Measurements from ENCODE around the gene PLPP4. TPM values are rescaled to one million over a fixed set of nuclear protein-coding genes. Genes with fewer than 3 reads are reported as not detected.
A peak's percentile ranks its signal among the peaks of the same experiment; 100 is the strongest.

The PLPP4 gene
- polyA plus RNA-seq, 1 of the 3 experiments (the other 2 are of a cell fraction) = 27.9 TPM

DNA sequence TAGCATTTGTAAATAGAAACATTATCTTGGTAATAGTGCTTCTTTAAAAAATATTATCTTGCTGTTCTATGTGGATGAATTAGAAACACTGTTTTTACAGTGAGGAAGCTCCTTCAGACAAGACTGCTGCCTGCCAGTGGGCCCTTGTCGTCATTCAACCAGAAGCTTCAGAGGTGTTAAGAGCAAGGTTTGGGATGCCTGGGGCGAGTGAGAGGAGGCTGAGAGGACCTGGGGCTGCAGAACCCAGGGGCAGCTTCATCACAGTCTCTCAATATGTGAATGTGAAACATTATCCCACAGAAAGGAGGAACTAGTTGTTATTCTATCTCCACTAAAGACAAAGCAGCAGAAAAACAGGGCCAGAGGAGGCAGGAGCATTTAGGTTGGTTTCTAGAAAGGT is 8.1 kb downstream of the PLPP4 start:
- H3K4me3 ChIP-seq (ENCODE audit: low read depth in 2 of 2, low read length in 1 of 2) = no peak overlapping the region
- no peak for DNase-seq
- H3K27me3 ChIP-seq (ENCODE audit: insufficient read depth) = no peaks in the 10 kb centered on the region
- ChIA-PET POLR2A (no interaction called here), CTCF (interaction anchor here (0.7 to 2.3 kb wide), 2 partner anchors 15 to 30 kb away, joined by 3 to 5 read pairs; no protein-coding TSS in a partner anchor)
- no peaks in the 10 kb centered on the region for H4K20me1 ChIP-seq (ENCODE audit: insufficient read depth)
- peaks cover 8 to 10% of the 10 kb centered on the region in 2 experiments; a peak in 2 of 4 replicates for H3K4me1 ChIP-seq (ENCODE audit: control insufficient read depth in 1 of 2, insufficient read depth in 2 of 2, low read depth in 1 of 2, low read length in 1 of 2)
- peak overlapping the region; percentile 3; the same call in 1 of the 2 replicates for H3K9ac ChIP-seq
- H3K36me3 ChIP-seq (replicated peaks in 1 of 2; ENCODE audit: control insufficient read depth in 1 of 2, insufficient read depth in 2 of 2, low read length in 1 of 2) = peaks cover 0 to 17% of the 10 kb centered on the region in 2 experiments
- TF ChIP-seq FOXJ3 (CRISPR knock-in tag; IDR thresholded peaks at IDR 0.05) (no peak), GATA2 (CRISPR knock-in tag; IDR thresholded peaks at IDR 0.05) (no peak), POLR2AphosphoS5 (IDR thresholded peaks at IDR 0.05; ENCODE audit: low read depth, low read length) (no peak), RXRA (IDR thresholded peaks at IDR 0.05; ENCODE audit: borderline replicate concordance, low read depth) (no peak), TEAD4 (IDR thresholded peaks at IDR 0.05; ENCODE audit: borderline replicate concordance, insufficient read depth) (no peak), RCOR1 (IDR thresholded peaks at IDR 0.05; ENCODE audit: low read length) (no peak), YY1 (IDR thresholded peaks at IDR 0.05; ENCODE audit: low read depth) (no peak), GABPA (IDR thresholded peaks at IDR 0.05; ENCODE audit: low read depth) (no peak), CHD2 (IDR thresholded peaks at IDR 0.05; ENCODE audit: low read length, partially characterized antibody) (no peak), EP300 (IDR thresholded peaks at IDR 0.05; ENCODE audit: borderline replicate concordance in 1 of 2, low read depth in 1 of 2, low read length in 1 of 2) (no peak), SMC3 (IDR thresholded peaks at IDR 0.05; ENCODE audit: low read depth, low read length) (no peak), FOXM1 (IDR thresholded peaks at IDR 0.05; ENCODE audit: low read depth) (no peak), RFX5 (IDR thresholded peaks at IDR 0.05; ENCODE audit: low read length) (no peak), FOSL2 (IDR thresholded peaks at IDR 0.05; ENCODE audit: borderline replicate concordance, low read depth) (no peak), MEF2A (IDR thresholded peaks at IDR 0.05; ENCODE audit: borderline replicate concordance, low read depth) (no peak), MXI1 (IDR thresholded peaks at IDR 0.05; ENCODE audit: low read depth, low read length) (no peak)
- TF ChIP-seq, protein P1, sequence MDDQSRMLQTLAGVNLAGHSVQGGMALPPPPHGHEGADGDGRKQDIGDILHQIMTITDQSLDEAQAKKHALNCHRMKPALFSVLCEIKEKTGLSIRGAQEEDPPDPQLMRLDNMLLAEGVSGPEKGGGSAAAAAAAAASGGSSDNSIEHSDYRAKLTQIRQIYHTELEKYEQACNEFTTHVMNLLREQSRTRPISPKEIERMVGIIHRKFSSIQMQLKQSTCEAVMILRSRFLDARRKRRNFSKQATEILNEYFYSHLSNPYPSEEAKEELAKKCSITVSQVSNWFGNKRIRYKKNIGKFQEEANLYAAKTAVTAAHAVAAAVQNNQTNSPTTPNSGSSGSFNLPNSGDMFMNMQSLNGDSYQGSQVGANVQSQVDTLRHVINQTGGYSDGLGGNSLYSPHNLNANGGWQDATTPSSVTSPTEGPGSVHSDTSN (IDR thresholded peaks at IDR 0.05) = no peak
- peaks cover 22% of the 10 kb centered on the region for H3F3A ChIP-seq (replicated peaks; ENCODE audit: insufficient read depth)
- H3K9me2 ChIP-seq = no peaks in the 10 kb centered on the region
- H2AFZ ChIP-seq (ENCODE audit: low read depth) = no peak overlapping the region
- 84% methylated on average over 2 of the region's 2 CpGs for WGBS (ENCODE audit: low lambda C conversion rate)
- H3K9me3 ChIP-seq = no peaks in the 10 kb centered on the region
- peak overlapping the region in 1 of 2 experiments; percentile 44; a peak in 2 of 4 replicates for H3K27ac ChIP-seq (ENCODE audit: low read depth in 2 of 2, low read length in 1 of 2)
- H3K79me2 ChIP-seq (ENCODE audit: insufficient read depth) = peaks cover 70% of the 10 kb centered on the region
- no peak overlapping the region for H3K4me2 ChIP-seq

DNA sequence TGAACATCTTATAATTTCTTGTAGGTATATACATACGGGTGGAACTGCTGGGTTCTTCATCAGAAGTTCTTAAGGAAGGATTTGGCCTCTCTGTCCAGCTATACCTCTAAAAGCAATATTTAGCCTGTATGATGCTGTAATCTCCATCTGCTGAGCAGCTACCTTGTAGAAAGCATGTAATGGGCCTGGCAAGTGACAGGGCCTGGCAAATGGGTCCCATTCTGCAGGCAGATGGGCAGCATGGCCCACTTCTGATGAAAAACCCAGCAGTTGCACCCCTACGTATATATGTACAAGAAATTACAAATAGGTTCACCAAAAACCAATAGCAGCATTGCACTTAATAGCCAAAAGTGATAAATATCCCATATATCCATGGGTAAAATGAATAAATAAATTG is 9.0 kb downstream of the PLPP4 start:
- no peak overlapping the region for H2AFZ ChIP-seq (ENCODE audit: low read depth)
- CTCF ChIA-PET = no interaction called here
- no peak overlapping the region for H3K9ac ChIP-seq
- H3K9me2 ChIP-seq = no peaks in the 10 kb centered on the region
- H3K79me2 ChIP-seq (ENCODE audit: insufficient read depth) = peaks cover 78% of the 10 kb centered on the region
- H3K27ac ChIP-seq (ENCODE audit: low read depth in 2 of 2, low read length in 1 of 2) = no peak overlapping the region
- H3K4me3 ChIP-seq (ENCODE audit: low read depth in 2 of 2, low read length in 1 of 2) = no peak overlapping the region
- H3F3A ChIP-seq (replicated peaks; ENCODE audit: insufficient read depth) = peaks cover 26% of the 10 kb centered on the region
- H3K4me2 ChIP-seq = no peak overlapping the region
- H3K36me3 ChIP-seq (replicated peaks in 1 of 2; ENCODE audit: control insufficient read depth in 1 of 2, insufficient read depth in 2 of 2, low read length in 1 of 2) = peaks cover 0 to 26% of the 10 kb centered on the region in 2 experiments
- peaks cover 6 to 8% of the 10 kb centered on the region in 2 experiments; a peak in 2 of 4 replicates for H3K4me1 ChIP-seq (ENCODE audit: control insufficient read depth in 1 of 2, insufficient read depth in 2 of 2, low read depth in 1 of 2, low read length in 1 of 2)
- no peak for DNase-seq
- POLR2A ChIA-PET = no interaction called here
- no peaks in the 10 kb centered on the region for H3K27me3 ChIP-seq (ENCODE audit: insufficient read depth)
- no peaks in the 10 kb centered on the region for H4K20me1 ChIP-seq (ENCODE audit: insufficient read depth)
- H3K9me3 ChIP-seq = no peaks in the 10 kb centered on the region
- 94% methylated on average over 2 of the region's 2 CpGs for WGBS (ENCODE audit: low lambda C conversion rate)
- TF ChIP-seq FOXM1 (IDR thresholded peaks at IDR 0.05; ENCODE audit: low read depth) (no peak), FOSL2 (IDR thresholded peaks at IDR 0.05; ENCODE audit: borderline replicate concordance, low read depth) (no peak), JUND (IDR thresholded peaks at IDR 0.05) (no peak), TEAD4 (IDR thresholded peaks at IDR 0.05; ENCODE audit: borderline replicate concordance, insufficient read depth) (no peak), CHD2 (IDR thresholded peaks at IDR 0.05; ENCODE audit: low read length, partially characterized antibody) (no peak)
- TF ChIP-seq, protein P2, sequence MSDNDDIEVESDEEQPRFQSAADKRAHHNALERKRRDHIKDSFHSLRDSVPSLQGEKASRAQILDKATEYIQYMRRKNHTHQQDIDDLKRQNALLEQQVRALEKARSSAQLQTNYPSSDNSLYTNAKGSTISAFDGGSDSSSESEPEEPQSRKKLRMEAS (IDR thresholded peaks at IDR 0.05; ENCODE audit: low read depth) = no peak
- TF ChIP-seq, protein P3, sequence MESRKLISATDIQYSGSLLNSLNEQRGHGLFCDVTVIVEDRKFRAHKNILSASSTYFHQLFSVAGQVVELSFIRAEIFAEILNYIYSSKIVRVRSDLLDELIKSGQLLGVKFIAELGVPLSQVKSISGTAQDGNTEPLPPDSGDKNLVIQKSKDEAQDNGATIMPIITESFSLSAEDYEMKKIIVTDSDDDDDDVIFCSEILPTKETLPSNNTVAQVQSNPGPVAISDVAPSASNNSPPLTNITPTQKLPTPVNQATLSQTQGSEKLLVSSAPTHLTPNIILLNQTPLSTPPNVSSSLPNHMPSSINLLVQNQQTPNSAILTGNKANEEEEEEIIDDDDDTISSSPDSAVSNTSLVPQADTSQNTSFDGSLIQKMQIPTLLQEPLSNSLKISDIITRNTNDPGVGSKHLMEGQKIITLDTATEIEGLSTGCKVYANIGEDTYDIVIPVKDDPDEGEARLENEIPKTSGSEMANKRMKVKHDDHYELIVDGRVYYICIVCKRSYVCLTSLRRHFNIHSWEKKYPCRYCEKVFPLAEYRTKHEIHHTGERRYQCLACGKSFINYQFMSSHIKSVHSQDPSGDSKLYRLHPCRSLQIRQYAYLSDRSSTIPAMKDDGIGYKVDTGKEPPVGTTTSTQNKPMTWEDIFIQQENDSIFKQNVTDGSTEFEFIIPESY (IDR thresholded peaks at IDR 0.05; ENCODE audit: borderline replicate concordance, low read depth) = no peak
- TF ChIP-seq, protein P4, sequence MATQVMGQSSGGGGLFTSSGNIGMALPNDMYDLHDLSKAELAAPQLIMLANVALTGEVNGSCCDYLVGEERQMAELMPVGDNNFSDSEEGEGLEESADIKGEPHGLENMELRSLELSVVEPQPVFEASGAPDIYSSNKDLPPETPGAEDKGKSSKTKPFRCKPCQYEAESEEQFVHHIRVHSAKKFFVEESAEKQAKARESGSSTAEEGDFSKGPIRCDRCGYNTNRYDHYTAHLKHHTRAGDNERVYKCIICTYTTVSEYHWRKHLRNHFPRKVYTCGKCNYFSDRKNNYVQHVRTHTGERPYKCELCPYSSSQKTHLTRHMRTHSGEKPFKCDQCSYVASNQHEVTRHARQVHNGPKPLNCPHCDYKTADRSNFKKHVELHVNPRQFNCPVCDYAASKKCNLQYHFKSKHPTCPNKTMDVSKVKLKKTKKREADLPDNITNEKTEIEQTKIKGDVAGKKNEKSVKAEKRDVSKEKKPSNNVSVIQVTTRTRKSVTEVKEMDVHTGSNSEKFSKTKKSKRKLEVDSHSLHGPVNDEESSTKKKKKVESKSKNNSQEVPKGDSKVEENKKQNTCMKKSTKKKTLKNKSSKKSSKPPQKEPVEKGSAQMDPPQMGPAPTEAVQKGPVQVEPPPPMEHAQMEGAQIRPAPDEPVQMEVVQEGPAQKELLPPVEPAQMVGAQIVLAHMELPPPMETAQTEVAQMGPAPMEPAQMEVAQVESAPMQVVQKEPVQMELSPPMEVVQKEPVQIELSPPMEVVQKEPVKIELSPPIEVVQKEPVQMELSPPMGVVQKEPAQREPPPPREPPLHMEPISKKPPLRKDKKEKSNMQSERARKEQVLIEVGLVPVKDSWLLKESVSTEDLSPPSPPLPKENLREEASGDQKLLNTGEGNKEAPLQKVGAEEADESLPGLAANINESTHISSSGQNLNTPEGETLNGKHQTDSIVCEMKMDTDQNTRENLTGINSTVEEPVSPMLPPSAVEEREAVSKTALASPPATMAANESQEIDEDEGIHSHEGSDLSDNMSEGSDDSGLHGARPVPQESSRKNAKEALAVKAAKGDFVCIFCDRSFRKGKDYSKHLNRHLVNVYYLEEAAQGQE (IDR thresholded peaks at IDR 0.05; ENCODE audit: low read depth, low read length) = no peak

Data from SK-N-SH (cell line).